H1 (cell line): ENCODE results near the gene ZNF48. TPM values are rescaled to one million over a fixed set of nuclear protein-coding genes. Genes with fewer than 3 reads are reported as not detected.

Experiments
- CTCF ChIA-PET: fragments of 300-600 bp; sonication (Branson Sonifier 250); formaldehyde crosslinking; loops from one replicate; lab custom pipeline; 2021; ENCODE audit not compliant: partially characterized antibody; lab: Charles Lee
- POLR2A ChIA-PET: fragments of 300-600 bp; sonication (Branson Sonifier 250); formaldehyde crosslinking; loops from one replicate; lab custom pipeline; 2021; ENCODE audit warnings: inconsistent platforms; ENCODE audit not compliant: partially characterized antibody; lab: Charles Lee
- DNase-seq, 2 experiments: peaks; one replicate each; pipeline versions ENCODE4 v3.0.0 to v3.0.0-alpha.2; 2010 to 2022; ENCODE audit warnings: low spot score in 2 of 2, low read depth in 1 of 2, mixed read lengths in 1 of 2
- FAIRE-seq: peaks from 2 replicates; lab custom pipeline; 2011; peaks lifted over from hg19 to GRCh38; lab: Jason Lieb, UNC
- H2AFZ ChIP-seq: 2 replicates; pipeline ENCODE4 v1.8.1; 2012; ENCODE audit warnings: low read length, inconsistent platforms
- H2AK5ac ChIP-seq: 2 replicates; pipeline ENCODE4 v1.6.1; 2013; ENCODE audit warnings: low read depth, low read length
- H2BK120ac ChIP-seq: replicated peaks from 2 replicates; pipeline ENCODE3; 2013; ENCODE audit warnings: low read depth, low read length, inconsistent platforms
- H2BK12ac ChIP-seq: 2 replicates; pipeline ENCODE4 v1.6.1; 2013; ENCODE audit warnings: low read depth, low read length
- H2BK15ac ChIP-seq: 2 replicates; pipeline ENCODE4 v1.6.1; 2013; ENCODE audit warnings: low read length
- H2BK20ac ChIP-seq: 2 replicates; pipeline ENCODE4 v1.6.1; 2013; ENCODE audit warnings: low read length
- H2BK5ac ChIP-seq: 2 replicates; pipeline ENCODE4 v1.6.1; 2013; ENCODE audit warnings: low read depth, low read length
- H3K14ac ChIP-seq: 2 replicates; pipeline ENCODE4 v1.6.1; 2013; ENCODE audit warnings: inconsistent platforms; ENCODE audit not compliant: insufficient read length
- H3K18ac ChIP-seq: 2 replicates; pipeline ENCODE4 v1.6.1; 2013; ENCODE audit warnings: low read length; ENCODE audit errors: extremely low read depth
- H3K23ac ChIP-seq: 2 replicates; pipeline ENCODE4 v1.6.1; 2013; ENCODE audit warnings: inconsistent platforms; ENCODE audit not compliant: insufficient read length
- H3K23me2 ChIP-seq: 2 replicates; pipeline ENCODE4 v1.6.1; 2013; ENCODE audit warnings: low read depth, low read length
- H3K27ac ChIP-seq: 2 replicates; pipeline ENCODE4 v1.6.1; 2011; ENCODE audit warnings: low read depth, low read length, inconsistent platforms
- H3K27me3 ChIP-seq, 4 experiments: replicated peaks in 1 of 4; 1 replicate in 1 of 4; 2 replicates in 3 of 4; pipeline versions ENCODE4 v1.6.1 to v1.8.1; 2011 to 2013; ENCODE audit warnings: low read length in 3 of 4, mild to moderate bottlenecking in 3 of 4, inconsistent platforms in 2 of 4, mixed read lengths in 2 of 4, moderate library complexity in 1 of 4; ENCODE audit not compliant: control insufficient read depth in 3 of 4, insufficient read depth in 3 of 4; ENCODE audit errors: extremely low read depth in 1 of 4
- H3K36me3 ChIP-seq, 4 experiments: 2 replicates each; pipeline versions ENCODE4 v1.6.1 to v1.8.1; 2011 to 2013; ENCODE audit warnings: mild to moderate bottlenecking in 4 of 4, low read length in 3 of 4, moderate library complexity in 2 of 4, control low read depth in 1 of 4, inconsistent platforms in 1 of 4; ENCODE audit not compliant: insufficient read depth in 4 of 4, control insufficient read depth in 2 of 4
- H3K4ac ChIP-seq: replicated peaks from 2 replicates; pipeline ENCODE3; 2013; ENCODE audit warnings: low read length, low read depth, mixed read lengths, inconsistent platforms; ENCODE audit not compliant: insufficient read length
- H3K4me1 ChIP-seq, 4 experiments: replicated peaks in 1 of 4; 1 replicate in 1 of 4; 2 replicates in 3 of 4; pipeline versions ENCODE4 v1.6.1 to v1.8.1; 2011 to 2013; ENCODE audit warnings: low read length in 3 of 4, inconsistent platforms in 2 of 4, mixed read lengths in 1 of 4; ENCODE audit not compliant: insufficient read depth in 4 of 4, control insufficient read depth in 3 of 4
- H3K4me2 ChIP-seq, 2 experiments: 2 replicates each; pipeline versions ENCODE4 v1.6.1 to v1.8.1; 2011 to 2013; ENCODE audit warnings: low read depth in 2 of 2, low read length in 2 of 2, control low read depth in 1 of 2, inconsistent platforms in 1 of 2, mild to moderate bottlenecking in 1 of 2; ENCODE audit not compliant: insufficient read depth in 1 of 2
- H3K4me3 ChIP-seq, 4 experiments: fragments of 200-600, 300-600 bp in 1 of 4; sonication (generic), shearing (Covaris generic), sonication (Bioruptor Twin) in 1 of 4; 2 replicates each; pipeline versions ENCODE4 v1.5.1 to v1.8.1; 2011 to 2016; ENCODE audit warnings: low read length in 4 of 4, low read depth in 3 of 4, control low read depth in 2 of 4, inconsistent platforms in 2 of 4, mild to moderate bottlenecking in 2 of 4, mixed read lengths in 1 of 4, moderate library complexity in 1 of 4; ENCODE audit not compliant: insufficient read depth in 2 of 4; ENCODE audit errors: extremely low read depth in 1 of 4
- H3K56ac ChIP-seq: replicated peaks from 2 replicates; pipeline ENCODE3; 2013; ENCODE audit warnings: low read depth, mild to moderate bottlenecking, mixed read lengths, low read length, inconsistent platforms; ENCODE audit not compliant: insufficient read length
- H3K79me1 ChIP-seq: 2 replicates; pipeline ENCODE4 v1.6.1; 2013; ENCODE audit warnings: low read depth, low read length, control low read depth
- H3K79me2 ChIP-seq, 2 experiments: 2 replicates each; pipeline versions ENCODE4 v1.6.1 to v1.8.1; 2012 to 2013; ENCODE audit warnings: low read length in 2 of 2, mild to moderate bottlenecking in 2 of 2, inconsistent platforms in 1 of 2; ENCODE audit not compliant: insufficient read depth in 2 of 2, control insufficient read depth in 1 of 2
- H3K9ac ChIP-seq, 4 experiments: replicated peaks in 1 of 4; 1 replicate in 1 of 4; 2 replicates in 3 of 4; pipeline versions ENCODE4 v1.6.1 to v1.8.1; 2011 to 2013; ENCODE audit warnings: low read depth in 3 of 4, low read length in 3 of 4, control low read depth in 2 of 4, mild to moderate bottlenecking in 2 of 4, moderate library complexity in 2 of 4, inconsistent platforms in 1 of 4; ENCODE audit errors: extremely low read depth in 1 of 4
- H3K9me3 ChIP-seq, 2 experiments: 2 replicates each; pipeline versions ENCODE4 v1.6.1 to v1.8.1; 2012 to 2013; ENCODE audit warnings: mild to moderate bottlenecking in 2 of 2, moderate library complexity in 2 of 2, control low read depth in 1 of 2, inconsistent platforms in 1 of 2, low read depth in 1 of 2, low read length in 1 of 2, mixed read lengths in 1 of 2; ENCODE audit not compliant: insufficient read depth in 2 of 2
- H4K20me1 ChIP-seq, 2 experiments: replicated peaks in 1 of 2; 2 replicates each; pipeline versions ENCODE3 to v1.8.1; 2011 to 2013; ENCODE audit warnings: inconsistent platforms in 2 of 2, low read length in 2 of 2, mild to moderate bottlenecking in 1 of 2; ENCODE audit not compliant: insufficient read depth in 2 of 2, control insufficient read depth in 1 of 2
- H4K5ac ChIP-seq: 2 replicates; pipeline ENCODE4 v1.6.1; 2013; ENCODE audit warnings: low read length, low read depth, mixed read lengths, inconsistent platforms; ENCODE audit not compliant: insufficient read length
- H4K8ac ChIP-seq: 2 replicates; pipeline ENCODE4 v1.8.0; 2013; ENCODE audit warnings: mild to moderate bottlenecking, moderate library complexity, low read length, inconsistent platforms; ENCODE audit not compliant: insufficient read depth; ENCODE audit errors: extremely low read depth
- H4K91ac ChIP-seq: replicated peaks from 2 replicates; pipeline ENCODE3; 2013; ENCODE audit warnings: low read length, mixed read lengths, inconsistent platforms; ENCODE audit not compliant: insufficient read length
- SUZ12 ChIP-seq: fragments of 200-600 bp; sonication (generic); IDR thresholded peaks from 2 replicates; pipeline ENCODE4 v1.6.1; 2012; ENCODE audit warnings: mild to moderate bottlenecking, inconsistent platforms, low read length, moderate library complexity, mixed read lengths
- WGBS, 2 experiments: shearing (Covaris generic) in 1 of 2; methylation state at CpG; one replicate each; pipeline versions ENCODE4 v1.1.6 to v1.1.7; 2013 to 2015; ENCODE audit warnings: low lambda C conversion rate in 2 of 2, mixed read lengths in 2 of 2, inconsistent platforms in 1 of 2, low coverage in 1 of 2, missing lambda C conversion rate in 1 of 2; ENCODE audit not compliant: insufficient replicate concordance in 2 of 2, insufficient coverage in 1 of 2, insufficient read length in 1 of 2; ENCODE audit errors: extremely low coverage in 1 of 2, missing lambda C conversion rate in 1 of 2; 5-methylcytosine and 5-hydroxymethylcytosine counted together
- polyA plus RNA-seq, 7 experiments: library from polyadenylated mRNA; depleted of rRNA in 3 of 7; stranded (reverse) in 5 of 7; unstranded in 2 of 7; fragments of >200 nt in 5 of 7; fragments of 200-250 nt in 2 of 7; gene quantifications; 1 replicate in 5 of 7; 2 replicates in 1 of 7; 4 replicates in 1 of 7; pipeline versions ENCODE4 v1.2.1 to v1.2.3, GENCODE V29; 2011 to 2013; ENCODE audit warnings: missing spikeins in 2 of 7, mixed read lengths in 2 of 7
- total RNA-seq: library from RNA; stranded (reverse); fragmentation: NEBNext Ultra II Directional; extraction: Animal tissue kit (Norgen Biotek cat#: 25700); gene quantifications from 2 replicates; pipeline ENCODE4 v1.2.1, GENCODE V29; 2021

The ZNF48 gene
- total and polyA plus RNA-seq, 2 of the 8 experiments (the other 6 are each of a cell fraction or from before 2014, with no cell fraction given) = 30.4 to 41.2 TPM

GRCh38 chr16:30447512-30448226 lies 52.4 kb downstream of the ZNF48 start:
- Histone ChIP-seq H4K8ac (no peak overlapping the region), H2BK5ac (no peak overlapping the region), H3K4me3 (no peak overlapping the region), H3K4me1 (peaks cover 0 to 9% (median 6%) of the 10 kb centered on the region in 4 experiments; a peak in 5 of 7 replicates), H3K79me1 (peaks cover 9% of the 10 kb centered on the region), H3K79me2 (peaks cover 0 to 12% of the 10 kb centered on the region in 2 experiments; a peak in 1 of 4 replicates), H3K18ac (no peak overlapping the region), H2BK15ac (no peak overlapping the region), H3K23me2 (peaks cover 6% of the 10 kb centered on the region), H4K20me1 (peaks cover 0 to 3% of the 10 kb centered on the region in 2 experiments), H2AK5ac (no peak overlapping the region), H4K5ac (no peak overlapping the region), H3K4ac (no peak overlapping the region), H2BK120ac (no peak overlapping the region), H2BK12ac (no peak overlapping the region), H3K4me2 (no peak overlapping the region), H3K9me3 (no peaks in the 10 kb centered on the region), H3K14ac (no peak overlapping the region), H3K56ac (no peak overlapping the region), H3K27ac (no peak overlapping the region), H4K91ac (no peak overlapping the region), H3K23ac (no peak overlapping the region), H3K36me3 (peaks cover 0 to 13% (median 0%) of the 10 kb centered on the region in 4 experiments; a peak in 1 of 8 replicates), H2BK20ac (no peak overlapping the region), H3K9ac (no peak overlapping the region), H3K27me3 (peaks cover 0 to 4% (median 1%) of the 10 kb centered on the region in 4 experiments; a peak in 1 of 7 replicates), H2AFZ (no peak overlapping the region)
- WGBS, 2 experiments = 87% methylated on average over 12 of the region's 12 CpGs; no CpG with 5 or more reads in 1 of the 2 experiments
- no peak for DNase-seq
- ChIA-PET CTCF (interaction anchor here (1.2 to 4.7 kb wide), 12 partner anchors 10 to 190 kb away, joined by 3 to 42 read pairs (median 6); partner anchors contain the start of genes DCTPP1 and ZNF747), POLR2A (interaction anchor here (1.0 to 1.8 kb wide), 3 partner anchors 93 to 124 kb away, joined by 3 to 7 read pairs (median 6); partner anchors contain the start of genes CD2BP2 and ZNF688)
- TF ChIP-seq SUZ12 = no peak
- no peak for FAIRE-seq
